ES-I3 (cell line): ENCODE results near the gene DNASE1L1.

Experiments
- H3K36me3 ChIP-seq: 2 replicates; pipeline ENCODE4 v1.6.1; 2013; ENCODE audit warnings: mild to moderate bottlenecking, low read length, control low read depth, moderate library complexity; ENCODE audit not compliant: insufficient read depth
- H3K4me1 ChIP-seq: 2 replicates; pipeline ENCODE4 v1.6.1; 2013; ENCODE audit warnings: mild to moderate bottlenecking, control low read depth, low read length; ENCODE audit not compliant: insufficient read depth
- H3K9ac ChIP-seq: 2 replicates; pipeline ENCODE4 v1.6.1; 2013; ENCODE audit warnings: low read depth, mild to moderate bottlenecking, low read length, moderate library complexity
- H3K9me3 ChIP-seq: 2 replicates; pipeline ENCODE4 v1.6.1; 2013; ENCODE audit warnings: mild to moderate bottlenecking, low read length, moderate library complexity; ENCODE audit not compliant: control insufficient read depth, insufficient read depth

The DNASE1L1 gene

GRCh38 chrX:154376774-154377173, 32.3 kb downstream of the DNASE1L1 start:
- peaks cover 20% of the 10 kb centered on the region for H3K4me1 ChIP-seq
- no peaks in the 10 kb centered on the region for H3K9me3 ChIP-seq
- H3K9ac ChIP-seq = no peak overlapping the region

GRCh38 chrX:154375156-154375504, 33.9 kb downstream of the DNASE1L1 start:
- peak overlapping the region; percentile 51; the same call in 1 of the 2 replicates for H3K9ac ChIP-seq
- H3K9me3 ChIP-seq = no peaks in the 10 kb centered on the region
- peaks cover under 1% of the 10 kb centered on the region; the same call in 1 of the 2 replicates for H3K36me3 ChIP-seq
- peaks cover 9% of the 10 kb centered on the region; the same call in 1 of the 2 replicates for H3K4me1 ChIP-seq

More at GRCh38 chrX:154376774-154377173, 32.3 kb downstream of the DNASE1L1 start:
- H3K36me3 ChIP-seq = peaks cover 7% of the 10 kb centered on the region

GRCh38 chrX:154374313-154375155, 34.5 kb downstream of the DNASE1L1 start, which contains the start of gene FLNA:
Gene FLNA, minus strand, starts transcription at chrX:154374634. Its CDS starts 3,389 bp downstream, at chrX:154371245.
- Histone ChIP-seq H3K9ac (peak within 1 kb of the TSS; percentile 51), H3K9me3 (no peaks in the 10 kb centered on the region), H3K36me3 (no peaks in the 10 kb centered on the region; the same call in 1 of the 2 replicates), H3K4me1 (peaks cover 9% of the 10 kb centered on the region; the same call in 1 of the 2 replicates)

GRCh38 chrX:154373340-154374306, 35.4 kb downstream of the DNASE1L1 start:
- no peaks in the 10 kb centered on the region; the same call in 1 of the 2 replicates for H3K36me3 ChIP-seq
- peak overlapping the region; percentile 27; the same call in 1 of the 2 replicates for H3K9ac ChIP-seq
- H3K4me1 ChIP-seq = peaks cover 9% of the 10 kb centered on the region; the same call in 1 of the 2 replicates
- H3K9me3 ChIP-seq = no peaks in the 10 kb centered on the region

GRCh38 chrX:154372612-154373022, 36.4 kb downstream of the DNASE1L1 start:
- H3K9ac ChIP-seq = peak overlapping the region; percentile 61; the same call in 1 of the 2 replicates
- no peaks in the 10 kb centered on the region for H3K9me3 ChIP-seq
- H3K36me3 ChIP-seq = peaks cover 7% of the 10 kb centered on the region
- H3K4me1 ChIP-seq = peaks cover 13% of the 10 kb centered on the region; the same call in 1 of the 2 replicates

- H3K9me3 ChIP-seq = no peaks in the 10 kb centered on the region
- H3K36me3 ChIP-seq = peaks cover 15% of the 10 kb centered on the region
- H3K9ac ChIP-seq = peak overlapping the region; percentile 61
- H3K4me1 ChIP-seq = peaks cover 13% of the 10 kb centered on the region; the same call in 1 of the 2 replicates
Measured at GRCh38 chrX:154371789-154372300, 37.2 kb downstream of the DNASE1L1 start.

- Histone ChIP-seq H3K9ac (peak overlapping the region; percentile 99), H3K36me3 (peaks cover 21% of the 10 kb centered on the region), H3K9me3 (no peaks in the 10 kb centered on the region), H3K4me1 (peaks cover 13% of the 10 kb centered on the region; the same call in 1 of the 2 replicates)
Measured at GRCh38 chrX:154371017-154371788, 37.9 kb downstream of the DNASE1L1 start.

GRCh38 chrX:154370300-154371016, 38.6 kb downstream of the DNASE1L1 start:
- Histone ChIP-seq H3K9me3 (no peaks in the 10 kb centered on the region), H3K4me1 (peaks cover 13% of the 10 kb centered on the region; the same call in 1 of the 2 replicates), H3K36me3 (peaks cover 25% of the 10 kb centered on the region), H3K9ac (peak overlapping the region; percentile 99)

- Histone ChIP-seq H3K9me3 (no peaks in the 10 kb centered on the region), H3K4me1 (peaks cover 13% of the 10 kb centered on the region; the same call in 1 of the 2 replicates), H3K36me3 (peaks cover 25% of the 10 kb centered on the region), H3K9ac (peak overlapping the region; percentile 99)
Measured at GRCh38 chrX:154369449-154370299, 39.4 kb downstream of the DNASE1L1 start.

- peak overlapping the region; percentile 84 for H3K9ac ChIP-seq
- H3K4me1 ChIP-seq = peaks cover 13% of the 10 kb centered on the region; the same call in 1 of the 2 replicates
- peaks cover 28% of the 10 kb centered on the region for H3K36me3 ChIP-seq
- no peaks in the 10 kb centered on the region for H3K9me3 ChIP-seq
Measured at GRCh38 chrX:154368630-154369448, 40.2 kb downstream of the DNASE1L1 start.

GRCh38 chrX:154367474-154368308, 41.4 kb downstream of the DNASE1L1 start:
- Histone ChIP-seq H3K9ac (no peak overlapping the region), H3K4me1 (peaks cover 8% of the 10 kb centered on the region; the same call in 1 of the 2 replicates), H3K36me3 (peaks cover 34% of the 10 kb centered on the region), H3K9me3 (no peaks in the 10 kb centered on the region)
